Measurements from ENCODE around the gene ZSCAN4.

DNA sequence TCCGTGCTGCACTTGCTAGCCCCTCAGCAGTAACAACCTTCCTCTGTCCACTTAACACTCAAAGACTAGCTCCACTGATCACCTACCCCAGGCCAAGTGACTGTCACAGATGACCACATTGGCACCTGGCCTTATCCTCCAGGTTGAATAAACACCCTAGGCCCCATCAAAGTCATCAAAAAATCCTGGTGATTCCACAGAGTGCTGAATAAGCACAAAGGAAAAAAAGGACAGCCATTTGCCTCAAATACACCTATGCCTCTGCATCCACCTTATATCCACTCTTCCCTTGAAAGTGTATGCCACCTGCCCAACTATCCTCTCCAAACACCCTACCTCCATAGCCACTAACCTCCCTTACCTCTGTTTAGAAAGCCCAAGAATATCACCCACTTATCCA is 37.6 kb downstream of the ZSCAN4 start:
- TF ChIP-seq, protein P1, sequence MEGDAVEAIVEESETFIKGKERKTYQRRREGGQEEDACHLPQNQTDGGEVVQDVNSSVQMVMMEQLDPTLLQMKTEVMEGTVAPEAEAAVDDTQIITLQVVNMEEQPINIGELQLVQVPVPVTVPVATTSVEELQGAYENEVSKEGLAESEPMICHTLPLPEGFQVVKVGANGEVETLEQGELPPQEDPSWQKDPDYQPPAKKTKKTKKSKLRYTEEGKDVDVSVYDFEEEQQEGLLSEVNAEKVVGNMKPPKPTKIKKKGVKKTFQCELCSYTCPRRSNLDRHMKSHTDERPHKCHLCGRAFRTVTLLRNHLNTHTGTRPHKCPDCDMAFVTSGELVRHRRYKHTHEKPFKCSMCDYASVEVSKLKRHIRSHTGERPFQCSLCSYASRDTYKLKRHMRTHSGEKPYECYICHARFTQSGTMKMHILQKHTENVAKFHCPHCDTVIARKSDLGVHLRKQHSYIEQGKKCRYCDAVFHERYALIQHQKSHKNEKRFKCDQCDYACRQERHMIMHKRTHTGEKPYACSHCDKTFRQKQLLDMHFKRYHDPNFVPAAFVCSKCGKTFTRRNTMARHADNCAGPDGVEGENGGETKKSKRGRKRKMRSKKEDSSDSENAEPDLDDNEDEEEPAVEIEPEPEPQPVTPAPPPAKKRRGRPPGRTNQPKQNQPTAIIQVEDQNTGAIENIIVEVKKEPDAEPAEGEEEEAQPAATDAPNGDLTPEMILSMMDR (IDR thresholded peaks at IDR 0.05) = no peak
- TF ChIP-seq POLR2A (IDR thresholded peaks at IDR 0.05) = no peak
